GM23338 (cell line): ENCODE data around the gene NCKAP5. TPM values are rescaled to one million over a fixed set of nuclear protein-coding genes. Genes with fewer than 3 reads are reported as not detected.

Source experiments
- ATAC-seq: fragments of 200-7000 bp; cut with Tn5 transposase; 3 replicates; pipeline ENCODE4 v1.9.1; 2020
- DNase-seq: peaks from one replicate; pipeline ENCODE4 v3.0.0-alpha.2; 2015; ENCODE audit warnings: low spot score
- H2AFZ ChIP-seq: fragments of 200-600 bp; sonication (generic); 2 replicates; pipeline ENCODE4 v1.8.0; 2016; ENCODE audit warnings: antibody characterized with exemption, mild to moderate bottlenecking, moderate library complexity
- H3F3A ChIP-seq: fragments of 200-600 bp; sonication (generic); replicated peaks from 2 replicates; pipeline ENCODE4 v1.8.0; 2017; ENCODE audit warnings: antibody characterized with exemption, mixed run types, low read depth
- H3K27ac ChIP-seq: fragments of 200-600 bp; sonication (generic); 2 replicates; pipeline ENCODE4 v1.6.1; 2016; ENCODE audit warnings: low read depth
- H3K27me3 ChIP-seq: fragments of 200-600 bp; sonication (generic); 2 replicates; pipeline ENCODE4 v1.8.0; 2016; ENCODE audit warnings: mild to moderate bottlenecking, mixed run types, moderate library complexity; ENCODE audit not compliant: insufficient read depth
- H3K36me3 ChIP-seq: fragments of 200-600 bp; sonication (generic); 2 replicates; pipeline ENCODE4 v1.8.0; 2016; ENCODE audit warnings: mild to moderate bottlenecking; ENCODE audit not compliant: insufficient read depth
- H3K4me1 ChIP-seq: fragments of 200-600 bp; sonication (generic); 2 replicates; pipeline ENCODE4 v1.8.0; 2016; ENCODE audit warnings: mild to moderate bottlenecking, moderate library complexity; ENCODE audit not compliant: insufficient read depth
- H3K4me2 ChIP-seq: fragments of 200-600 bp; sonication (generic); 2 replicates; pipeline ENCODE4 v1.7.1; 2017; ENCODE audit warnings: mixed run types
- H3K4me3 ChIP-seq: fragments of 200-600 bp; sonication (generic); 2 replicates; pipeline ENCODE4 v1.6.1; 2016; ENCODE audit warnings: mixed run types
- H3K79me2 ChIP-seq: fragments of 200-600 bp; sonication (generic); replicated peaks from 2 replicates; pipeline ENCODE4 v1.8.0; 2017; ENCODE audit warnings: mild to moderate bottlenecking; ENCODE audit not compliant: insufficient read depth
- H3K9me2 ChIP-seq: fragments of 200-600 bp; sonication (generic); 2 replicates; pipeline ENCODE4 v1.8.0; 2017; ENCODE audit not compliant: insufficient read depth
- H4K20me1 ChIP-seq: fragments of 200-600 bp; sonication (generic); replicated peaks from 2 replicates; pipeline ENCODE4 v1.8.0; 2017; ENCODE audit warnings: mild to moderate bottlenecking; ENCODE audit not compliant: insufficient read depth
- H3K27ac Mint-ChIP-seq: 2 replicates; pipeline ENCODE4 v1.8.0; 2020; ENCODE audit warnings: inconsistent platforms, mild to moderate bottlenecking, moderate library complexity, mixed read lengths
- H3K27me3 Mint-ChIP-seq: 3 replicates; pipeline ENCODE4 v1.8.0; 2022; ENCODE audit warnings: low read depth, mild to moderate bottlenecking, moderate library complexity, mixed read lengths, inconsistent platforms; ENCODE audit not compliant: insufficient read depth, poor library complexity
- H3K36me3 Mint-ChIP-seq: 3 replicates; pipeline ENCODE4 v1.8.0; 2021; ENCODE audit warnings: low read depth, mild to moderate bottlenecking, inconsistent platforms, moderate library complexity, mixed read lengths
- H3K4me1 Mint-ChIP-seq: 3 replicates; pipeline ENCODE4 v1.8.0; 2020; ENCODE audit warnings: mild to moderate bottlenecking, inconsistent platforms, mixed read lengths
- H3K4me3 Mint-ChIP-seq: 3 replicates; pipeline ENCODE4 v1.8.0; 2021; ENCODE audit warnings: moderate library complexity, mild to moderate bottlenecking, inconsistent platforms, mixed read lengths
- H3K9me3 Mint-ChIP-seq: 3 replicates; pipeline ENCODE4 v1.8.0; 2020; ENCODE audit warnings: moderate library complexity, mild to moderate bottlenecking, inconsistent platforms, mixed read lengths
- CREB1 ChIP-seq: fragments of 250-450 bp; sonication (Bioruptor Pico); IDR thresholded peaks from 2 replicates; pipeline ENCODE4 v1.5.0; 2020; ENCODE audit warnings: low read depth, mild to moderate bottlenecking, moderate library complexity
- CTCF ChIP-seq, 2 experiments: fragments of 200-600 bp in 1 of 2; sonication (generic) in 1 of 2; conservative IDR thresholded peaks; 2 replicates each; pipeline versions ENCODE4 v1.5.1 to v1.6.1; 2016 to 2017; ENCODE audit warnings: antibody characterized with exemption in 2 of 2, low read depth in 2 of 2, mild to moderate bottlenecking in 2 of 2, moderate library complexity in 1 of 2
- ETS1 ChIP-seq: IDR thresholded peaks from 2 replicates; pipeline ENCODE4 v1.6.1; 2016; ENCODE audit warnings: antibody characterized with exemption
- EZH2 ChIP-seq: fragments of 200-600 bp; sonication (generic); IDR thresholded peaks from one replicate; pipeline ENCODE4 v1.8.0; 2017; ENCODE audit warnings: antibody characterized with exemption, mild to moderate bottlenecking, low read depth; ENCODE audit not compliant: unreplicated experiment
- EZH2phosphoT487 ChIP-seq: fragments of 200-600 bp; sonication (generic); IDR thresholded peaks from one replicate; pipeline ENCODE4 v1.8.1; 2018; ENCODE audit warnings: antibody characterized with exemption; ENCODE audit not compliant: unreplicated experiment
- NANOG ChIP-seq: IDR thresholded peaks from 2 replicates; pipeline ENCODE4 v1.6.1; 2016; ENCODE audit warnings: antibody characterized with exemption, borderline replicate concordance
- POLR2AphosphoS5 ChIP-seq: IDR thresholded peaks from 2 replicates; pipeline ENCODE4 v1.6.1; 2016; ENCODE audit warnings: antibody characterized with exemption, low read depth
- STAT1 ChIP-seq: IDR thresholded peaks from one replicate; pipeline ENCODE4 v1.6.1; 2016; ENCODE audit warnings: antibody characterized with exemption; ENCODE audit not compliant: unreplicated experiment
- ZNF114 ChIP-seq: fragments of 250-450 bp; sonication (Bioruptor Pico); IDR thresholded peaks from 2 replicates; pipeline ENCODE4 v1.5.0; 2020; ENCODE audit warnings: mild to moderate bottlenecking, moderate library complexity
- ZNF331 ChIP-seq: fragments of 250-450 bp; sonication (Bioruptor Pico); IDR thresholded peaks from 2 replicates; pipeline ENCODE4 v1.5.0; 2020; ENCODE audit warnings: low read depth, mild to moderate bottlenecking, moderate library complexity
- ZNF462 ChIP-seq: fragments of 250-450 bp; sonication (Bioruptor Pico); IDR thresholded peaks from 2 replicates; pipeline ENCODE4 v1.5.0; 2020; ENCODE audit warnings: mild to moderate bottlenecking, moderate library complexity
- polyA plus RNA-seq: library from polyadenylated mRNA; unstranded; fragments of >200 nt; fragmentation: Nextera tagmentation; extraction: Ambion mirVana; gene quantifications from 2 replicates; pipeline ENCODE4 v1.2.1, GENCODE V29; 2016
- total RNA-seq: library from RNA; depleted of rRNA; stranded (reverse); fragments of >200 nt; shearing (Covaris generic); gene quantifications from 2 replicates; pipeline ENCODE4 v1.2.3, GENCODE V29; 2014

The NCKAP5 gene
- total and polyA plus RNA-seq, 2 experiments from 2014 or later = 0.34 to 0.73 TPM

GRCh38 chr2:132725148-132725547, 843.1 kb downstream of the NCKAP5 start:
- Histone ChIP-seq H3K79me2 (no peaks in the 10 kb centered on the region), H3K4me3 (no peak overlapping the region), H3K27ac (no peak overlapping the region), H3K4me2 (no peak overlapping the region), H3K36me3 (no peaks in the 10 kb centered on the region), H4K20me1 (no peaks in the 10 kb centered on the region), H3F3A (no peaks in the 10 kb centered on the region), H3K4me1 (no peaks in the 10 kb centered on the region), H3K27me3 (no peaks in the 10 kb centered on the region), H2AFZ (no peak overlapping the region), H3K9me2 (0 out of 2 replicates have a peak, but pooled peaks cover 8% of the 10 kb centered on the region)
- Mint-ChIP-seq H3K27me3 (no peaks in the 10 kb centered on the region), H3K27ac (no peak overlapping the region), H3K4me1 (no peaks in the 10 kb centered on the region; the same call in 2 of the 3 replicates), H3K4me3 (no peak overlapping the region), H3K36me3 (no peaks in the 10 kb centered on the region; the same call in 2 of the 3 replicates), H3K9me3 (no peaks in the 10 kb centered on the region; the same call in 2 of the 3 replicates)
- TF ChIP-seq ZNF114 (CRISPR knock-in tag) (no peak), EZH2 (no peak), ZNF331 (no peak), ETS1 (no peak), CREB1 (no peak), NANOG (no peak)
- ATAC-seq (no peak), DNase-seq (no peak)

GRCh38 chr2:132721938-132722337, 846.3 kb downstream of the NCKAP5 start:
- Histone ChIP-seq H3K4me2 (no peak overlapping the region), H3K4me3 (no peak overlapping the region), H3K79me2 (no peaks in the 10 kb centered on the region), H2AFZ (no peak overlapping the region), H3K36me3 (no peaks in the 10 kb centered on the region), H3K27me3 (no peaks in the 10 kb centered on the region), H3F3A (no peaks in the 10 kb centered on the region), H3K9me2 (0 out of 2 replicates have a peak, but pooled peaks cover 3% of the 10 kb centered on the region), H3K4me1 (no peaks in the 10 kb centered on the region), H4K20me1 (no peaks in the 10 kb centered on the region), H3K27ac (no peak overlapping the region)
- Mint-ChIP-seq H3K4me1 (no peaks in the 10 kb centered on the region; the same call in 2 of the 3 replicates), H3K27me3 (no peaks in the 10 kb centered on the region), H3K4me3 (no peak overlapping the region), H3K36me3 (no peaks in the 10 kb centered on the region; the same call in 2 of the 3 replicates), H3K27ac (no peak overlapping the region), H3K9me3 (no peaks in the 10 kb centered on the region; the same call in 2 of the 3 replicates)
- DNase-seq (no peak), ATAC-seq (no peak)
- TF ChIP-seq EZH2phosphoT487 (no peak), CTCF (conservative IDR thresholded peaks at IDR 0.05; ENCODE audit: low read depth in 2 of 2) (no peak), ZNF114 (CRISPR knock-in tag) (no peak), POLR2AphosphoS5 (no peak), STAT1 (no peak), ZNF462 (CRISPR knock-in tag) (no peak)
